Measurements from ENCODE around the gene EBF4.
"Not testable (repeated sequence)": the region's sequence is repeated elsewhere in the genome, so short reads cannot be mapped to it uniquely, and the experiment has no call there.

EBF4 gene

GRCh38 chr20:2759603-2760296 is 67.2 kb downstream of the EBF4 start:
- no peak for DNase-seq

- DNase-seq = no peak
These were observed 67.8 kb downstream of the EBF4 start for GRCh38 chr20:2760297-2760951.

- no peak for DNase-seq
These were observed 68.3 kb downstream of the EBF4 start for GRCh38 chr20:2760952-2761305.

GRCh38 chr20:2761885-2762284 is 69.3 kb downstream of the EBF4 start:
- no peak for DNase-seq

- DNase-seq = no peak
These were observed 70.1 kb downstream of the EBF4 start for GRCh38 chr20:2762578-2763131.

GRCh38 chr20:2763186-2763585 is 70.6 kb downstream of the EBF4 start:
- no peak for DNase-seq

GRCh38 chr20:2767768-2768631 is 75.4 kb downstream of the EBF4 start:
- peak; percentile 8 for DNase-seq

GRCh38 chr20:2768632-2769015 is 76.0 kb downstream of the EBF4 start:
- DNase-seq = no peak

- not testable (repeated sequence) for DNase-seq
These were observed 77.5 kb downstream of the EBF4 start for GRCh38 chr20:2770091-2770490.

- DNase-seq = no peak
These were observed 79.1 kb downstream of the EBF4 start for GRCh38 chr20:2771631-2772080.

- DNase-seq = no peak
These were observed 81.2 kb downstream of the EBF4 start for GRCh38 chr20:2773812-2774211.

- DNase-seq = no peak
These were observed 82.6 kb downstream of the EBF4 start for GRCh38 chr20:2775139-2775538.

- no peak for DNase-seq
These were observed 86.2 kb downstream of the EBF4 start for GRCh38 chr20:2778602-2779321.

GRCh38 chr20:2780948-2781347 is 88.4 kb downstream of the EBF4 start:
- DNase-seq = no peak

- no peak for DNase-seq
These were observed 91.5 kb downstream of the EBF4 start for GRCh38 chr20:2783908-2784566.

- no peak for DNase-seq
These were observed 100.9 kb downstream of the EBF4 start for GRCh38 chr20:2793471-2793870.

GRCh38 chr20:2794202-2794748 is 101.7 kb downstream of the EBF4 start:
- DNase-seq = no peak

GRCh38 chr20:2794866-2795447 is 102.4 kb downstream of the EBF4 start:
- DNase-seq = no peak

GRCh38 chr20:2795451-2795850 is 102.9 kb downstream of the EBF4 start:
- DNase-seq = no peak

GRCh38 chr20:2796011-2796660 is 103.6 kb downstream of the EBF4 start:
- DNase-seq = no peak
